Lung (tissue), 12 donors: Measurements from ENCODE around the gene C3orf20. TPM values are rescaled to one million over a fixed set of nuclear protein-coding genes. Genes with fewer than 3 reads are reported as not detected.
A peak's percentile ranks its signal among the peaks of the same experiment; 100 is the strongest.

Experiments
- ATAC-seq: fragments of 200-7000 bp; cut with Tn5 transposase; one replicate; pipeline ENCODE4 v1.9.1; 2020; ENCODE audit warnings: moderate number of reproducible peaks; ENCODE audit not compliant: insufficient read depth, low FRiP score
- DNase-seq, 3 donors: peaks; one replicate each; pipeline ENCODE4 v3.0.0-alpha.2; 2013 to 2017
- H3K27ac ChIP-seq, 2 donors: one replicate each; pipeline ENCODE4 v1.5.1; 2013; ENCODE audit warnings: mild to moderate bottlenecking in 2 of 2, moderate library complexity in 2 of 2, control low read depth in 1 of 2, inconsistent platforms in 1 of 2, low read depth in 1 of 2, low read length in 1 of 2
- H3K27me3 ChIP-seq, 3 donors: one replicate each; pipeline ENCODE4 v1.5.1; 2013; ENCODE audit warnings: low read length in 2 of 3; ENCODE audit not compliant: control insufficient read depth in 3 of 3, insufficient read depth in 3 of 3
- H3K36me3 ChIP-seq, 4 donors: one replicate each; pipeline ENCODE4 v1.5.1; 2013; ENCODE audit warnings: low read length in 4 of 4, mild to moderate bottlenecking in 1 of 4, moderate library complexity in 1 of 4; ENCODE audit not compliant: control insufficient read depth in 4 of 4, insufficient read depth in 4 of 4
- H3K4me1 ChIP-seq, 5 donors: one replicate each; pipeline ENCODE4 v1.5.1; 2013; ENCODE audit warnings: low read length in 5 of 5, mild to moderate bottlenecking in 2 of 5, moderate library complexity in 1 of 5; ENCODE audit not compliant: control insufficient read depth in 5 of 5, insufficient read depth in 5 of 5
- H3K4me3 ChIP-seq: one replicate; pipeline ENCODE4 v1.5.1; 2013; ENCODE audit warnings: mild to moderate bottlenecking, control low read depth, moderate library complexity
- H3K9ac ChIP-seq, 2 donors: one replicate each; pipeline ENCODE4 v1.5.1; 2013; ENCODE audit warnings: low read length in 2 of 2, control low read depth in 1 of 2; ENCODE audit not compliant: insufficient read depth in 1 of 2
- H3K9me3 ChIP-seq, 4 donors: one replicate each; pipeline ENCODE4 v1.5.1; 2013; ENCODE audit warnings: low read length in 3 of 4, mild to moderate bottlenecking in 1 of 4, moderate library complexity in 1 of 4; ENCODE audit not compliant: control insufficient read depth in 4 of 4, insufficient read depth in 3 of 4
- WGBS, 2 donors: extraction: QIAGEN DNeasy Blood & Tissue Kit; methylation state at CpG; one replicate each; pipeline ENCODE4 v1.1.7; 2013; 5-methylcytosine and 5-hydroxymethylcytosine counted together
- polyA plus RNA-seq, 2 donors: library from polyadenylated mRNA; stranded (reverse); fragments of 200-250 nt; gene quantifications; one replicate each; pipeline ENCODE4 v1.2.1, GENCODE V29; 2013
- total RNA-seq, 2 donors: library from RNA; depleted of rRNA in 1 of 2; stranded (reverse); fragments of >200 nt in 1 of 2; gene quantifications; one replicate each; pipeline ENCODE4 v1.2.1, GENCODE V29; 2014 to 2021
- TF ChIP-seq, protein P1 (sequence below): IDR thresholded peaks from 2 replicates; pipeline ENCODE4 v1.5.1; 2012; ENCODE audit warnings: mild to moderate bottlenecking; ENCODE audit errors: control extremely low read depth, extremely low read depth
- donor health status: control.
- donor health status: control.
- donor health status: Bipolar disorder and iron deficiency.
- donor health status: healthy.
- donor health status: DM: yes; HTN: yes; CAD: no.

Gene C3orf20
- total and polyA plus RNA-seq, 4 donors = 0.03 to 0.14 (median 0.12) TPM; not detected in 1

DNA sequence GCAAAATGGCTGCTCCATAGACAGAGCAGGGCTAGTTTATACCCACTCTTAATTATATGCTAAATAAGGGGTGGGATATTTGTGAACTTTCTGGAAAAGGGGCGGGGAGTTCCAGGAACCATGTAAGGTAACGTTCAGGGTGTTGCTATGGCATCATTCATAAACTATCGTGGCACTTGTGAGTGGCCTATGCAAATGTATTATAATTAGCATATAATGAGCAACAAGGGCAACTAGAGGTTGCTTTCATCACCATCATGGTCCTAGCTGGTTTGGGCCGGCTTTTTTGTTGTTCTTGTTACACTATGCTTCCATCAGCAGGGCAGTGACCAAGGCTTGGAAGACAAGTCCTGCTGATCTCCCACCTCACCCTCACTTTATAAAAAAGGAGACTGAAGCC is 100.6 kb downstream of the C3orf20 start:
- no peaks in the 10 kb centered on the region for H3K27me3 ChIP-seq
- no peak for DNase-seq
- H3K4me3 ChIP-seq = no peak overlapping the region
- no peak overlapping the region for H3K27ac ChIP-seq
- no peaks in the 10 kb centered on the region for H3K36me3 ChIP-seq
- TF ChIP-seq, protein P1, sequence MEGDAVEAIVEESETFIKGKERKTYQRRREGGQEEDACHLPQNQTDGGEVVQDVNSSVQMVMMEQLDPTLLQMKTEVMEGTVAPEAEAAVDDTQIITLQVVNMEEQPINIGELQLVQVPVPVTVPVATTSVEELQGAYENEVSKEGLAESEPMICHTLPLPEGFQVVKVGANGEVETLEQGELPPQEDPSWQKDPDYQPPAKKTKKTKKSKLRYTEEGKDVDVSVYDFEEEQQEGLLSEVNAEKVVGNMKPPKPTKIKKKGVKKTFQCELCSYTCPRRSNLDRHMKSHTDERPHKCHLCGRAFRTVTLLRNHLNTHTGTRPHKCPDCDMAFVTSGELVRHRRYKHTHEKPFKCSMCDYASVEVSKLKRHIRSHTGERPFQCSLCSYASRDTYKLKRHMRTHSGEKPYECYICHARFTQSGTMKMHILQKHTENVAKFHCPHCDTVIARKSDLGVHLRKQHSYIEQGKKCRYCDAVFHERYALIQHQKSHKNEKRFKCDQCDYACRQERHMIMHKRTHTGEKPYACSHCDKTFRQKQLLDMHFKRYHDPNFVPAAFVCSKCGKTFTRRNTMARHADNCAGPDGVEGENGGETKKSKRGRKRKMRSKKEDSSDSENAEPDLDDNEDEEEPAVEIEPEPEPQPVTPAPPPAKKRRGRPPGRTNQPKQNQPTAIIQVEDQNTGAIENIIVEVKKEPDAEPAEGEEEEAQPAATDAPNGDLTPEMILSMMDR = no peak
- WGBS, 2 donors = 86 to 90% methylated on average over 4 of the region's 4 CpGs
- no peaks in the 10 kb centered on the region for H3K4me1 ChIP-seq
- no peak overlapping the region for H3K9ac ChIP-seq
- peaks cover 0 to 3% (median 0%) of the 10 kb centered on the region in 4 donors for H3K9me3 ChIP-seq
- no peak for ATAC-seq

DNA sequence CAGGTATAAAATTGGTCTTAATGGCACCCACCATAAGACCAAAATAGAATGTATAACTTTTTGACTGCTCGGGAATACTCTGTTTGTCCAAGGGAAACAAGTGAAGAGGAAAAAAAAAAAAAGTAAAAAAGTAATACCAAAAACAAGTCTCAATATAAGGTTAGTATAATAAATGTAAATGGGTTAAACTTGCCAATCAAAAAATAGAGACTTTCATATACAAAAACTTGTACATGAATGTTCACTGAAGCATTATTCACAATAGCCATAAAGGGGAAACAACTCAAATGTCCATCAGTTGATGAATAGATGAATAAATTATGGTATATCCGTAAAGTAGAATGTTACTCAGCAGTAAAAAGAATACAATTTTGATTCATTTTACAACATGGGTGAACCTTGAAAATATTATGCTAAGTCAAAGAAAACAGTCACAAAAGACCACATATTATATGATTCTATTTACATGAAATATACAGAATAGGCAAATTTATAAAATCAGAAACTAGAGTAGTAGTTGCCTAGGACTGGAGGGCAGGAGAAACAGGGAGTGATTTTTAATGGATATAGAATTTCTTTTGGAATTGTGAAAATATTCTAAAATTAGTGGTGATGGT is 104.2 kb downstream of the C3orf20 start:
- Histone ChIP-seq H3K36me3 (no peaks in the 10 kb centered on the region), H3K4me1 (peaks cover 0 to 6% (median under 1%) of the 10 kb centered on the region in 5 donors), H3K9ac (no peak overlapping the region), H3K4me3 (no peak overlapping the region), H3K27ac (no peak overlapping the region), H3K27me3 (no peaks in the 10 kb centered on the region), H3K9me3 (peaks cover 0 to 3% (median 0%) of the 10 kb centered on the region in 4 donors)
- TF ChIP-seq, protein P1 = no peak
- no peak for DNase-seq
- whole genome bisulfite sequencing, 2 donors = 95 to 96% methylated on average over 2 of the region's 2 CpGs
- no peak for ATAC-seq

DNA sequence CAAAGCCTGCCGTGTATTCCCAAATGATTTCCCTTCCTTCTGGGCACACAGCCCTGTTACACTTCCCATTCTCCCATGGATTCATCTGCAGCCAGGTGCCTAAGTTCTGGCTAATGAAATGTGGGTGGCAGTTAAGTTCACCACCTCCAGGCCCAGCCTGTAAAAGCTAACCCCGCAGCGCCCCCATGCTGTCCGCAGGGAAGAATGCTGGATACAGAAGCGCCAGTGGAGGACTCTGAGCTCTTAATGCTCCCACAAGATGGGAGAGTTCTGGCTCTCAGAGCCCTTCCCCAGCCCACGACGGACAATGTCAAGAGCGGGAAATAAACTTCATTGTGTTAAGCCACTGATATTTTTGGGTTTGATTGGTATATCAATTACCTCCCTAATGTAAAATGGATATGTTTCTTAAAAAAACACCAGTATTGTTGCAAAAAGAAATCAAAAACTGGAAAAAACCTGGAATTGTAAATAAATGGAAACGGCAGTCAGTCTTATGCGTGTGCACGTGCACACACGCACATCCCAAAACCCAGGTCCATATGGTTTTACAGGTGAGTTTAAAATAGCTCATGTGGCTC is 106.1 kb downstream of the C3orf20 start:
- ATAC-seq (peak; percentile 58), DNase-seq (peak; percentile 49 to 65 (median 56))
- H3K4me1 ChIP-seq = peaks cover 0 to 11% (median 3%) of the 10 kb centered on the region in 5 donors
- no peak overlapping the region for H3K4me3 ChIP-seq
- no peak overlapping the region for H3K27ac ChIP-seq
- H3K36me3 ChIP-seq = no peaks in the 10 kb centered on the region
- WGBS, 2 donors = 43 to 47% methylated on average over 12 of the region's 12 CpGs
- H3K27me3 ChIP-seq = no peaks in the 10 kb centered on the region
- H3K9ac ChIP-seq = no peak overlapping the region
- TF ChIP-seq, protein P1 = no peak
- peaks cover 0 to 5% (median 0%) of the 10 kb centered on the region in 4 donors for H3K9me3 ChIP-seq
